WTC11 (cell line): Measurements from ENCODE around the gene KRCC1. TPM values are rescaled to one million over a fixed set of nuclear protein-coding genes. Genes with fewer than 3 reads are reported as not detected.
A peak's percentile ranks its signal among the peaks of the same experiment; 100 is the strongest.

Source experiments
- ATAC-seq: fragments of 200-7000 bp; cut with Tn5 transposase; 2 replicates; pipeline ENCODE4 v1.10.0; 2021; ENCODE audit warnings: mild to moderate bottlenecking, moderate library complexity
- CTCF ChIA-PET: fragments of 300-600 bp; sonication (Branson Sonifier 250); formaldehyde crosslinking; loops from one replicate; lab custom pipeline; 2021; ENCODE audit warnings: antibody characterized with exemption; lab: Charles Lee
- POLR2A ChIA-PET: fragments of 350-600 bp; sonication (Branson Sonifier 250); formaldehyde crosslinking; loops from one replicate; lab custom pipeline; 2021; ENCODE audit warnings: antibody characterized with exemption; lab: Charles Lee
- DNase-seq: peaks from one replicate; pipeline ENCODE4 v3.0.0; 2021; ENCODE audit warnings: low spot score
- H3K27ac Mint-ChIP-seq: 2 replicates; pipeline ENCODE4 v1.8.0; 2021; ENCODE audit warnings: mixed read lengths
- H3K27me3 Mint-ChIP-seq: 2 replicates; pipeline ENCODE4 v1.8.0; 2021; ENCODE audit warnings: low read depth, mild to moderate bottlenecking, moderate library complexity, mixed read lengths
- H3K36me3 Mint-ChIP-seq: 2 replicates; pipeline ENCODE4 v1.8.0; 2021; ENCODE audit warnings: mixed read lengths
- H3K4me1 Mint-ChIP-seq: 2 replicates; pipeline ENCODE4 v1.8.0; 2022; ENCODE audit warnings: mixed read lengths
- H3K4me3 Mint-ChIP-seq: 2 replicates; pipeline ENCODE4 v1.8.0; 2021; ENCODE audit warnings: mild to moderate bottlenecking, moderate library complexity, mixed read lengths
- H3K9me3 Mint-ChIP-seq: 2 replicates; pipeline ENCODE4 v1.8.0; 2021; ENCODE audit warnings: mixed read lengths
- ATF6 ChIP-seq: sonication (generic); formaldehyde crosslinking; IDR thresholded peaks from 2 replicates; pipeline ENCODE4 v1.8.1; 2023; ENCODE audit warnings: mild to moderate bottlenecking, missing genetic modification reagents
- CBFB ChIP-seq: sonication (generic); formaldehyde crosslinking; IDR thresholded peaks from 2 replicates; pipeline ENCODE4 v1.8.1; 2022; ENCODE audit warnings: mild to moderate bottlenecking, low read depth, missing genetic modification reagents
- E2F1 ChIP-seq: sonication (generic); formaldehyde crosslinking; IDR thresholded peaks from 2 replicates; pipeline ENCODE4 v1.8.0; 2022; ENCODE audit warnings: mild to moderate bottlenecking, missing genetic modification reagents
- E2F4 ChIP-seq: sonication (generic); formaldehyde crosslinking; IDR thresholded peaks from 2 replicates; pipeline ENCODE4 v1.8.1; 2022; ENCODE audit warnings: low read depth, mild to moderate bottlenecking, moderate library complexity, missing genetic modification reagents, borderline replicate concordance
- E2F5 ChIP-seq: sonication (generic); formaldehyde crosslinking; IDR thresholded peaks from 2 replicates; pipeline ENCODE4 v1.8.1; 2022; ENCODE audit warnings: mild to moderate bottlenecking, moderate library complexity, missing genetic modification reagents
- ELF4 ChIP-seq: sonication (generic); formaldehyde crosslinking; IDR thresholded peaks from 2 replicates; pipeline ENCODE4 v1.8.1; 2022; ENCODE audit warnings: low read depth, mild to moderate bottlenecking, moderate library complexity, missing genetic modification reagents
- FOXK1 ChIP-seq: sonication (generic); formaldehyde crosslinking; IDR thresholded peaks from 2 replicates; pipeline ENCODE4 v1.8.0; 2022; ENCODE audit warnings: mild to moderate bottlenecking, moderate library complexity, missing genetic modification reagents
- IRF1 ChIP-seq: sonication (generic); formaldehyde crosslinking; IDR thresholded peaks from 2 replicates; pipeline ENCODE4 v1.8.0; 2023; ENCODE audit warnings: missing genetic modification reagents
- SP1 ChIP-seq: sonication (generic); formaldehyde crosslinking; conservative IDR thresholded peaks from 2 replicates; pipeline ENCODE4 v1.8.1; 2022; ENCODE audit warnings: missing genetic modification reagents
- STAT6 ChIP-seq: sonication (generic); formaldehyde crosslinking; conservative IDR thresholded peaks from 2 replicates; pipeline ENCODE4 v1.8.1; 2023; ENCODE audit warnings: mild to moderate bottlenecking, low read depth, missing genetic modification reagents, moderate library complexity
- ZMAT4 ChIP-seq: fragments of 250-450 bp; sonication (Bioruptor Pico); IDR thresholded peaks from 2 replicates; pipeline ENCODE4 v1.9.0; 2021; ENCODE audit warnings: mild to moderate bottlenecking
- ZNF281 ChIP-seq: sonication (generic); formaldehyde crosslinking; IDR thresholded peaks from 2 replicates; pipeline ENCODE4 v1.8.0; 2023; ENCODE audit warnings: mild to moderate bottlenecking, missing genetic modification reagents
- ZNF317 ChIP-seq: sonication (generic); formaldehyde crosslinking; IDR thresholded peaks from 2 replicates; pipeline ENCODE4 v1.8.1; 2023; ENCODE audit warnings: low read depth, mild to moderate bottlenecking, moderate library complexity, missing genetic modification reagents, borderline replicate concordance
- ZNF396 ChIP-seq: fragments of 250-450 bp; sonication (Bioruptor Pico); IDR thresholded peaks from 2 replicates; pipeline ENCODE4 v1.8.0; 2021; ENCODE audit warnings: mild to moderate bottlenecking, moderate library complexity, borderline replicate concordance
- total RNA-seq: library from RNA; stranded (reverse); gene quantifications from 3 replicates; pipeline ENCODE4 v1.2.3, GENCODE V29; 2021

KRCC1 gene
- total RNA-seq, 1 experiment from 2014 or later, result 7.6 TPM

GRCh38 chr2:88085099-88085498 is 29.5 kb upstream of the KRCC1 start:
- H3K4me1 Mint-ChIP-seq, result peaks cover 21% of the 10 kb centered on the region
- H3K4me3 Mint-ChIP-seq, result no peak overlapping the region
- ATAC-seq, result peak; percentile 50; the same call in 1 of the 2 replicates
- DNase-seq, result no peak
- H3K36me3 Mint-ChIP-seq, result no peaks in the 10 kb centered on the region
- H3K9me3 Mint-ChIP-seq, result no peaks in the 10 kb centered on the region
- POLR2A ChIA-PET, result no interaction called here
- CTCF ChIA-PET, result interaction anchor here (0.6 to 1.9 kb wide), 2 partner anchors 9 to 25 kb away, joined by 3 to 16 read pairs; no protein-coding TSS in a partner anchor
- H3K27me3 Mint-ChIP-seq, result no peaks in the 10 kb centered on the region; the same call in 1 of the 2 replicates
- H3K27ac Mint-ChIP-seq, result no peak overlapping the region
- TF ChIP-seq FOXK1 (CRISPR knock-in tag), result no peak
- TF ChIP-seq ZMAT4 (CRISPR knock-in tag), result no peak
- TF ChIP-seq STAT6, result no peak
- no peak for TF ChIP-seq ELF4 (CRISPR knock-in tag)
- TF ChIP-seq ATF6 (CRISPR knock-in tag), result no peak
- TF ChIP-seq IRF1 (CRISPR knock-in tag), result no peak
- TF ChIP-seq CBFB (CRISPR knock-in tag), result no peak

GRCh38 chr2:88082781-88083180 is 27.2 kb upstream of the KRCC1 start:
- Mint-ChIP-seq H3K4me3 (no peak overlapping the region), H3K9me3 (no peaks in the 10 kb centered on the region), H3K27me3 (no peaks in the 10 kb centered on the region; the same call in 1 of the 2 replicates), H3K4me1 (peaks cover 21% of the 10 kb centered on the region), H3K36me3 (no peaks in the 10 kb centered on the region), H3K27ac (peak overlapping the region; percentile 71; the same call in 1 of the 2 replicates)
- POLR2A ChIA-PET, result interaction anchor here (1.2 kb wide), 1 partner anchor 23 kb away, joined by 5 read pairs; no protein-coding TSS in a partner anchor
- no peak for TF ChIP-seq ZNF396 (CRISPR knock-in tag)
- TF ChIP-seq SP1 (CRISPR knock-in tag), result no peak
- TF ChIP-seq ZNF281 (CRISPR knock-in tag), result no peak
- no peak for TF ChIP-seq E2F4
- TF ChIP-seq E2F1 (CRISPR knock-in tag), result no peak
- no peak for TF ChIP-seq E2F5 (CRISPR knock-in tag)
- no peak for TF ChIP-seq ZNF317 (CRISPR knock-in tag)
- no peak for DNase-seq
- peak; percentile 77 for ATAC-seq
- CTCF ChIA-PET, result interaction anchor here (0.7 to 2.9 kb wide), 4 partner anchors 11 to 81 kb away, joined by 3 to 33 read pairs (median 3); no protein-coding TSS in a partner anchor
